CD4-positive, alpha-beta memory T cell (primary cell): Measurements from ENCODE around the gene SBK3. TPM values are rescaled to one million over a fixed set of nuclear protein-coding genes. Genes with fewer than 3 reads are reported as not detected.

Source experiments
- CTCF ChIA-PET: fragments of 350-600 bp; sonication (Branson Sonifier 250); formaldehyde crosslinking; loops from one replicate; lab custom pipeline; 2021; ENCODE audit warnings: inconsistent platforms; ENCODE audit not compliant: partially characterized antibody; lab: Charles Lee
- POLR2A ChIA-PET: fragments of 350-600 bp; sonication (Branson Sonifier 250); formaldehyde crosslinking; loops from one replicate; lab custom pipeline; 2021; ENCODE audit not compliant: partially characterized antibody; lab: Charles Lee
- DNase-seq, 5 donors: peaks; one replicate each; pipeline versions ENCODE4 v3.0.0 to v3.0.0-alpha.2; 2020 to 2022; ENCODE audit warnings: mixed read lengths in 1 of 5
- H3K27ac ChIP-seq: one replicate; pipeline ENCODE4 v1.7.0; 2013; ENCODE audit warnings: low read depth, low read length
- H3K27me3 ChIP-seq: 2 replicates; pipeline ENCODE4 v1.7.0; 2013; ENCODE audit warnings: mild to moderate bottlenecking, low read length, moderate library complexity; ENCODE audit not compliant: insufficient read depth
- H3K36me3 ChIP-seq: 2 replicates; pipeline ENCODE4 v1.7.0; 2013; ENCODE audit warnings: mild to moderate bottlenecking, low read length, moderate library complexity; ENCODE audit not compliant: insufficient read depth
- H3K4me1 ChIP-seq: 2 replicates; pipeline ENCODE4 v1.7.0; 2013; ENCODE audit warnings: mild to moderate bottlenecking, low read length, moderate library complexity; ENCODE audit not compliant: insufficient read depth
- H3K4me3 ChIP-seq, 2 donors: one replicate each; pipeline ENCODE4 v1.7.0; 2013; ENCODE audit warnings: low read length in 2 of 2, mild to moderate bottlenecking in 1 of 2
- H3K9me3 ChIP-seq, 2 donors: one replicate each; pipeline ENCODE4 v1.7.0; 2013; ENCODE audit warnings: low read length in 2 of 2, control low read depth in 1 of 2; ENCODE audit not compliant: control insufficient read depth in 1 of 2
- H3K27ac Mint-ChIP-seq, 7 donors: one replicate each; pipeline ENCODE4 v1.8.0; 2020 to 2021; ENCODE audit warnings: mixed read lengths in 7 of 7, mild to moderate bottlenecking in 6 of 7, inconsistent platforms in 3 of 7, moderate library complexity in 3 of 7
- H3K27me3 Mint-ChIP-seq, 2 donors: one replicate each; pipeline ENCODE4 v1.8.0; 2020 to 2021; ENCODE audit warnings: mixed read lengths in 2 of 2
- H3K36me3 Mint-ChIP-seq, 2 donors: one replicate each; pipeline ENCODE4 v1.8.0; 2020 to 2021; ENCODE audit warnings: mixed read lengths in 2 of 2, inconsistent platforms in 1 of 2, mild to moderate bottlenecking in 1 of 2
- H3K4me1 Mint-ChIP-seq, 4 donors: one replicate each; pipeline ENCODE4 v1.8.0; 2020 to 2021; ENCODE audit warnings: mixed read lengths in 4 of 4, mild to moderate bottlenecking in 1 of 4
- H3K4me3 Mint-ChIP-seq, 8 donors: one replicate each; pipeline ENCODE4 v1.8.0; 2020 to 2021; ENCODE audit warnings: mixed read lengths in 8 of 8, mild to moderate bottlenecking in 7 of 8, moderate library complexity in 6 of 8, inconsistent platforms in 3 of 8
- H3K9me3 Mint-ChIP-seq, 8 donors: one replicate each; pipeline ENCODE4 v1.8.0; 2020 to 2021; ENCODE audit warnings: mixed read lengths in 8 of 8, mild to moderate bottlenecking in 5 of 8, inconsistent platforms in 3 of 8, moderate library complexity in 1 of 8
- intact Hi-C: fragments of 100-400 bp; cut with micrococcal nuclease; formaldehyde crosslinking; loops from one replicate; pipeline ENCODE4 v1.15.1; 2023
- polyA plus RNA-seq, 2 donors: library from polyadenylated mRNA; unstranded; fragments of 300-500 nt; fragmentation: Illumina TruSeq; gene quantifications; one replicate each; pipeline ENCODE4 v1.2.3, GENCODE V29; 2021
- total RNA-seq, 2 experiments: library from RNA; stranded (reverse); gene quantifications; one replicate each; pipeline ENCODE4 v1.2.3, GENCODE V29; 2021

Gene SBK3
- total RNA-seq, result not detected
- polyA plus RNA-seq, result not detected

- DNase-seq, result no peak
- Mint-ChIP-seq H3K4me3 (no peak within 1 kb of the TSS), H3K27me3 (peaks cover 18 to 27% of the 10 kb centered on the region in 2 donors), H3K27ac (no peak within 1 kb of the TSS), H3K36me3 (no peaks in the 10 kb centered on the region), H3K9me3 (peaks cover 0 to 2% (median 0%) of the 10 kb centered on the region in 8 donors), H3K4me1 (no peaks in the 10 kb centered on the region)
- POLR2A ChIA-PET, result no interaction called here
- CTCF ChIA-PET, result no interaction called here
- Histone ChIP-seq H3K4me1 (no peaks in the 10 kb centered on the region), H3K9me3 (no peaks in the 10 kb centered on the region), H3K4me3 (no peak within 1 kb of the TSS), H3K27ac (no peak within 1 kb of the TSS), H3K36me3 (no peaks in the 10 kb centered on the region), H3K27me3 (no peaks in the 10 kb centered on the region)
- intact Hi-C loops, result no loop called here
Observed at GRCh38 chr19:55545443-55545842, at the start of gene SBK3. TSS of gene SBK3 (minus strand) at chr19:55545543. CDS start at chr19:55545543, 0 bp downstream.

DNA sequence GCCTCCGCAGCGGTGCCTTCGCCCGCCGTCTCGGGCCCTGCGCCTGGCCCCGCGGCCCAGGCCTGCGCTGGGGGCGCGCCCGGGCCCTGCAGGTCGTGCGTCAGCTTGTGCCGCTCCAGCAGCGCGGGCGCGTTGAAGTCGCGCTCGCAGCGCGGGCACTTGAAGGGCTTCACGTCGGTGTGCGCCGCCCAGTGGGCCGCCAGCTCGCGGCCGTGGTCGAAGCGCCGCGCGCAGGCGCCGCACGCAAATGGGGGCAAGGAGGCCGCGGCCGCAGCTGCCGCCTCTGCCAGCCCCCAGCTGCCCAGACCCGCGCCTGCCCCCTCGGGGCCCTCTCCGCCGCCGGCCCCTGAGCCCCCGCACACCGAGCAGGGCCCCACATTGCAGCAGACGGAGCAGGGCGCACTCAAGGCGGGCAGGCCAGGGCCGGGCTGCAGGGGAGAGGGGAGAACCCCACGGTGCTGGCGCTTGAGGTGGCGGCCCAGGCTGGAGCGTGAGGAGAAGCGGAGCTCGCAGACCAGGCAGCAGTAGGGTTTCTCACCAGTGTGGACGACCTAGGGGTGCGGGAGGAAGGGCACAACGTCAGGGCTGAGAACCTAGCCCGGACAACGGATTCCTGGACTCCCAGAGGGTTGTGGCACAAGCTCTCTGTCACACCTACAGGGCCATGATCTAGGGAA lies 47.9 kb upstream of the SBK3 start:
- intact Hi-C loops, result no loop called here
- H3K27ac Mint-ChIP-seq, result no peak overlapping the region
- no peak for DNase-seq
- ChIA-PET POLR2A (interaction anchor here (0.7 kb wide), 1 partner anchor 11 kb away, joined by 4 read pairs; no protein-coding TSS in a partner anchor), CTCF (interaction anchor here (0.5 to 0.7 kb wide), 2 partner anchors 45 to 89 kb away, joined by 3 read pairs; no protein-coding TSS in a partner anchor)
- peaks cover 26 to 39% of the 10 kb centered on the region in 2 donors for H3K36me3 Mint-ChIP-seq
- H3K36me3 ChIP-seq, result peaks cover 8% of the 10 kb centered on the region
- H3K9me3 ChIP-seq, result no peaks in the 10 kb centered on the region
- H3K9me3 Mint-ChIP-seq, result no peaks in the 10 kb centered on the region
- H3K27me3 ChIP-seq, result no peaks in the 10 kb centered on the region
- H3K4me1 ChIP-seq, result peaks cover 2% of the 10 kb centered on the region
- H3K4me1 Mint-ChIP-seq, result peaks cover 3 to 12% (median 8%) of the 10 kb centered on the region in 4 donors
- H3K4me3 ChIP-seq, result no peak overlapping the region
- H3K27ac ChIP-seq, result no peak overlapping the region
- H3K4me3 Mint-ChIP-seq, result no peak overlapping the region
- no peaks in the 10 kb centered on the region for H3K27me3 Mint-ChIP-seq

GRCh38 chr19:55592391-55593090 lies 47.2 kb upstream of the SBK3 start:
- Histone ChIP-seq H3K27ac (no peak overlapping the region), H3K27me3 (no peaks in the 10 kb centered on the region), H3K9me3 (no peaks in the 10 kb centered on the region), H3K36me3 (peaks cover 8% of the 10 kb centered on the region), H3K4me1 (peaks cover 9% of the 10 kb centered on the region), H3K4me3 (no peak overlapping the region)
- intact Hi-C loops, result no loop called here
- Mint-ChIP-seq H3K36me3 (peaks cover 26 to 35% of the 10 kb centered on the region in 2 donors), H3K27ac (no peak overlapping the region), H3K27me3 (no peaks in the 10 kb centered on the region), H3K9me3 (no peaks in the 10 kb centered on the region), H3K4me3 (no peak overlapping the region), H3K4me1 (peaks cover 3 to 14% (median 11%) of the 10 kb centered on the region in 4 donors)
- POLR2A ChIA-PET, result no interaction called here
- no peak for DNase-seq
- CTCF ChIA-PET, result no interaction called here

GRCh38 chr19:55591555-55591954 lies 46.2 kb upstream of the SBK3 start:
- Mint-ChIP-seq H3K4me3 (peak overlapping the region in 1 of 8 donors; percentile 18), H3K27me3 (no peaks in the 10 kb centered on the region), H3K4me1 (peaks cover 8 to 24% (median 18%) of the 10 kb centered on the region in 4 donors), H3K36me3 (peaks cover 26 to 28% of the 10 kb centered on the region in 2 donors), H3K27ac (no peak overlapping the region), H3K9me3 (no peaks in the 10 kb centered on the region)
- peaks cover 19% of the 10 kb centered on the region for H3K4me1 ChIP-seq
- H3K27me3 ChIP-seq, result no peaks in the 10 kb centered on the region
- ChIA-PET CTCF (no interaction called here), POLR2A (no interaction called here)
- H3K27ac ChIP-seq, result no peak overlapping the region
- no peaks in the 10 kb centered on the region for H3K9me3 ChIP-seq
- H3K4me3 ChIP-seq, result no peak overlapping the region
- DNase-seq, result no peak
- H3K36me3 ChIP-seq, result peaks cover 8% of the 10 kb centered on the region
- intact Hi-C loops, result no loop called here

- no peak for DNase-seq
- Mint-ChIP-seq H3K9me3 (no peaks in the 10 kb centered on the region), H3K36me3 (peaks cover 17 to 19% of the 10 kb centered on the region in 2 donors), H3K4me3 (no peak overlapping the region), H3K27me3 (no peaks in the 10 kb centered on the region), H3K4me1 (peaks cover 10 to 32% (median 22%) of the 10 kb centered on the region in 4 donors), H3K27ac (no peak overlapping the region)
- ChIA-PET POLR2A (no interaction called here), CTCF (no interaction called here)
- Histone ChIP-seq H3K4me1 (peaks cover 28% of the 10 kb centered on the region), H3K9me3 (no peaks in the 10 kb centered on the region), H3K27me3 (no peaks in the 10 kb centered on the region), H3K4me3 (no peak overlapping the region), H3K27ac (no peak overlapping the region), H3K36me3 (peaks cover 4% of the 10 kb centered on the region)
- intact Hi-C loops, result no loop called here
Observed at GRCh38 chr19:55590617-55591016, 45.3 kb upstream of the SBK3 start.

GRCh38 chr19:55590109-55590508 lies 44.8 kb upstream of the SBK3 start:
- H3K4me3 ChIP-seq, result no peak overlapping the region
- Mint-ChIP-seq H3K27me3 (no peaks in the 10 kb centered on the region), H3K4me3 (peak overlapping the region in 1 of 8 donors; percentile 68), H3K4me1 (peaks cover 14 to 37% (median 26%) of the 10 kb centered on the region in 4 donors), H3K27ac (peak overlapping the region in 1 of 7 donors; percentile 57), H3K9me3 (no peaks in the 10 kb centered on the region), H3K36me3 (peaks cover 12 to 14% of the 10 kb centered on the region in 2 donors)
- ChIA-PET POLR2A (interaction anchor here (1.2 kb wide), 1 partner anchor 9 kb away, joined by 4 read pairs; the partner anchor contains the start of genes FIZ1 and ZNF524), CTCF (no interaction called here)
- H3K27ac ChIP-seq, result no peak overlapping the region
- intact Hi-C loops, result no loop called here
- H3K27me3 ChIP-seq, result no peaks in the 10 kb centered on the region
- no peak for DNase-seq
- H3K36me3 ChIP-seq, result no peaks in the 10 kb centered on the region
- peaks cover 29% of the 10 kb centered on the region for H3K4me1 ChIP-seq
- H3K9me3 ChIP-seq, result no peaks in the 10 kb centered on the region

DNA sequence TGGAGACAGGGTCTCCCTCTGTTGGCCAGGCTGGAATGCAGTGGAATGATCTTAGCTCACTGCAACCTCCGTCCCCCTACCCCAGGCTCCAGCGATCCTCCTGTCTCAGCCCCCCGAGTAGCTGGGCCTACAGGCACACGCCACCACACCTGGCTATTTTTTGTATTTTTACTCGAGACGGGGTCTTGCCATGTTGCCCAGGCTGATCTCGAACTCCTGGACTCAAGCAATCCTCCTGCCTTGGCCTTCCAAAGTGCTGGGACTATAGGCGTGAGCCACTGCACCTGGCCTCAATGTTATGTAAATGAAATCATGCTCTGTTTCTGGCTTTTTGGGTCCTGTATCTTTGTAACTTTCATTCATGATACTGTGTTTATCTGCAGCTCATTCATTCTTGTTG lies 43.4 kb upstream of the SBK3 start:
- Histone ChIP-seq H3K4me3 (no peak overlapping the region), H3K4me1 (peaks cover 29% of the 10 kb centered on the region), H3K27me3 (no peaks in the 10 kb centered on the region), H3K36me3 (no peaks in the 10 kb centered on the region), H3K27ac (no peak overlapping the region), H3K9me3 (no peaks in the 10 kb centered on the region)
- DNase-seq, result no peak
- peak overlapping the region in 1 of 8 donors; percentile 32 for H3K4me3 Mint-ChIP-seq
- no peaks in the 10 kb centered on the region for H3K9me3 Mint-ChIP-seq
- peak overlapping the region in 2 of 7 donors; percentile 60 to 82 for H3K27ac Mint-ChIP-seq
- ChIA-PET CTCF (no interaction called here), POLR2A (interaction anchor here (1.1 to 1.2 kb wide), 2 partner anchors 11 to 18 kb away, joined by 3 to 4 read pairs; partner anchors contain the start of genes FIZ1 and ZNF524)
- peaks cover 4 to 7% of the 10 kb centered on the region in 2 donors for H3K36me3 Mint-ChIP-seq
- no peaks in the 10 kb centered on the region for H3K27me3 Mint-ChIP-seq
- H3K4me1 Mint-ChIP-seq, result peaks cover 12 to 44% (median 27%) of the 10 kb centered on the region in 4 donors
- intact Hi-C loops, result no loop called here
